HS-27A (cell line): ENCODE measurements around the gene OTULIN.

Experiments
- DNase-seq: peaks from one replicate; pipeline ENCODE4 v3.0.0-alpha.2; 2012; ENCODE audit warnings: low read depth, missing footprints

OTULIN gene

GRCh38 chr5:14698495-14698894 is 34.0 kb downstream of the OTULIN start:
- no peak for DNase-seq

GRCh38 chr5:14699159-14699558 is 34.6 kb downstream of the OTULIN start:
- no peak for DNase-seq

- DNase-seq: no peak
These were observed 35.4 kb downstream of the OTULIN start for GRCh38 chr5:14699807-14700400.

GRCh38 chr5:14700478-14701436 is 36.2 kb downstream of the OTULIN start:
- DNase-seq: no peak

GRCh38 chr5:14701556-14701955 is 37.0 kb downstream of the OTULIN start:
- no peak for DNase-seq

GRCh38 chr5:14702238-14702839 is 37.8 kb downstream of the OTULIN start:
- DNase-seq: no peak

GRCh38 chr5:14705556-14705955 is 41.0 kb downstream of the OTULIN start:
- no peak for DNase-seq

- no peak for DNase-seq
These were observed 42.1 kb downstream of the OTULIN start for GRCh38 chr5:14706615-14707021.

- no peak for DNase-seq
These were observed 43.4 kb downstream of the OTULIN start for GRCh38 chr5:14707811-14708390.

GRCh38 chr5:14708551-14708950 is 44.0 kb downstream of the OTULIN start:
- DNase-seq: no peak

GRCh38 chr5:14710313-14710994 is 45.9 kb downstream of the OTULIN start:
- DNase-seq: no peak

GRCh38 chr5:14712131-14712530 is 47.6 kb downstream of the OTULIN start:
- no peak for DNase-seq

- DNase-seq: no peak
These were observed 48.1 kb downstream of the OTULIN start for GRCh38 chr5:14712666-14713065.

GRCh38 chr5:14713476-14714390 is 49.2 kb downstream of the OTULIN start:
- no peak for DNase-seq

- no peak for DNase-seq
These were observed 50.2 kb downstream of the OTULIN start for GRCh38 chr5:14714706-14715105.

GRCh38 chr5:14715481-14715880 is 51.0 kb downstream of the OTULIN start:
- DNase-seq: no peak

- DNase-seq: no peak
These were observed 52.5 kb downstream of the OTULIN start for GRCh38 chr5:14716755-14717752.

GRCh38 chr5:14718778-14719177 is 54.3 kb downstream of the OTULIN start:
- DNase-seq: no peak

GRCh38 chr5:14720236-14720923 is 55.9 kb downstream of the OTULIN start:
- no peak for DNase-seq
